Measurements from ENCODE around the gene UBE3C. TPM values are rescaled to one million over a fixed set of nuclear protein-coding genes. Genes with fewer than 3 reads are reported as not detected.

UBE3C gene
- total RNA-seq, 2 donors from 2014 or later, result 55.0 to 93.6 TPM

DNA sequence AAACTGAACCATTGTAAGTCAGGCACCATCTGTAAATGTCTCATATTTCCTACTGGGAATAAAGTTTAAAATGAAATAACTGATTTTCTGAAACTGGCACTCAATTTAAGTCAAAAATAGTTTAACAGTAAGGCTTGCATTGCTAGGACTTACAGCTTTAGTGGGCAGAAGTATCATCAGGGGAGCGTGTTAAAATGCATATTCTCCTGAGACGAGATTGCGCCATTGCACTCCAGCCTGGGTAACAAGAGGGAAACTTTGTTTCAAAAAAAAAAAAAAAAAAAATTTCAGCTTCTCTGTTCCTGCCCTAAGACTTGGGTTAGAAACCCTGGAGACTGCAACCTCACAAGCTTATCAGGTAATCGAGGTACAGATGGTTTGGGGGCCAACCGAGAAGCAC lies 65.4 kb downstream of the UBE3C start:
- Histone ChIP-seq H3K4me1 (ENCODE audit: control insufficient read depth in 1 of 2, low read depth in 2 of 2) (no peaks in the 10 kb centered on the region), H3K36me3 (peaks cover 21% of the 10 kb centered on the region)

DNA sequence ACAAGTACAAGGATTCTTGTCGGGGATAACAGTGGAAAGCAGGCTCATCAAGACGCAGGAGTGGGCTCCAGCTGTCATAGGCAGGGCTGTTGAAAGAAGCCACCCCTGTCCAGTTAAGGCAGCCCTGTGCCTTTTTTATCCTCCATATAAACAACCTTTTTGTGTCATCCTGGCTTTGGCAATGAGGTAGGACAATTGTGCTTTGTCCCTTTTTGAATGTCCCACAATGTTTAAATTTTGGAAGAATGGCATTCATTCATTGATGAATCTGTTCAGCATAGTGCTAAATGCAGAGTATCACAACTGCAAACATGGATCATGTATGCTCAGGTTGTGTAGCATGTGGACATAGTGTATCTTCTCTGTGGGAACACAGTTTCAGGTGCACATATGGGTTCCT lies 66.7 kb downstream of the UBE3C start:
- DNase-seq (ENCODE audit: low spot score) (no peak), ATAC-seq (ENCODE audit: insufficient number of reproducible peaks, low FRiP score, low read depth) (no peak)
- H3K4me3 ChIP-seq, result no peak overlapping the region
- no peaks in the 10 kb centered on the region for H3K9me3 ChIP-seq
- H3K27ac ChIP-seq, result no peak overlapping the region
- no peaks in the 10 kb centered on the region for H3K4me1 ChIP-seq (ENCODE audit: control insufficient read depth in 1 of 2, low read depth in 2 of 2)
- H3K36me3 ChIP-seq, result peaks cover 24% of the 10 kb centered on the region
- H3K27me3 ChIP-seq (replicated peaks; ENCODE audit: insufficient read depth), result no peaks in the 10 kb centered on the region
- TF ChIP-seq, protein P1, sequence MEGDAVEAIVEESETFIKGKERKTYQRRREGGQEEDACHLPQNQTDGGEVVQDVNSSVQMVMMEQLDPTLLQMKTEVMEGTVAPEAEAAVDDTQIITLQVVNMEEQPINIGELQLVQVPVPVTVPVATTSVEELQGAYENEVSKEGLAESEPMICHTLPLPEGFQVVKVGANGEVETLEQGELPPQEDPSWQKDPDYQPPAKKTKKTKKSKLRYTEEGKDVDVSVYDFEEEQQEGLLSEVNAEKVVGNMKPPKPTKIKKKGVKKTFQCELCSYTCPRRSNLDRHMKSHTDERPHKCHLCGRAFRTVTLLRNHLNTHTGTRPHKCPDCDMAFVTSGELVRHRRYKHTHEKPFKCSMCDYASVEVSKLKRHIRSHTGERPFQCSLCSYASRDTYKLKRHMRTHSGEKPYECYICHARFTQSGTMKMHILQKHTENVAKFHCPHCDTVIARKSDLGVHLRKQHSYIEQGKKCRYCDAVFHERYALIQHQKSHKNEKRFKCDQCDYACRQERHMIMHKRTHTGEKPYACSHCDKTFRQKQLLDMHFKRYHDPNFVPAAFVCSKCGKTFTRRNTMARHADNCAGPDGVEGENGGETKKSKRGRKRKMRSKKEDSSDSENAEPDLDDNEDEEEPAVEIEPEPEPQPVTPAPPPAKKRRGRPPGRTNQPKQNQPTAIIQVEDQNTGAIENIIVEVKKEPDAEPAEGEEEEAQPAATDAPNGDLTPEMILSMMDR (IDR thresholded peaks at IDR 0.05), result no peak

More for the DNA sequence above, 65.4 kb downstream of the UBE3C start:
- Histone ChIP-seq H3K9me3 (no peaks in the 10 kb centered on the region), H3K27me3 (replicated peaks; ENCODE audit: insufficient read depth) (no peaks in the 10 kb centered on the region), H3K27ac (no peak overlapping the region), H3K4me3 (no peak overlapping the region)
- no peak for ATAC-seq (ENCODE audit: insufficient number of reproducible peaks, low FRiP score, low read depth)
- DNase-seq (ENCODE audit: low spot score), result no peak
- TF ChIP-seq, protein P1 (IDR thresholded peaks at IDR 0.05), result no peak

DNA sequence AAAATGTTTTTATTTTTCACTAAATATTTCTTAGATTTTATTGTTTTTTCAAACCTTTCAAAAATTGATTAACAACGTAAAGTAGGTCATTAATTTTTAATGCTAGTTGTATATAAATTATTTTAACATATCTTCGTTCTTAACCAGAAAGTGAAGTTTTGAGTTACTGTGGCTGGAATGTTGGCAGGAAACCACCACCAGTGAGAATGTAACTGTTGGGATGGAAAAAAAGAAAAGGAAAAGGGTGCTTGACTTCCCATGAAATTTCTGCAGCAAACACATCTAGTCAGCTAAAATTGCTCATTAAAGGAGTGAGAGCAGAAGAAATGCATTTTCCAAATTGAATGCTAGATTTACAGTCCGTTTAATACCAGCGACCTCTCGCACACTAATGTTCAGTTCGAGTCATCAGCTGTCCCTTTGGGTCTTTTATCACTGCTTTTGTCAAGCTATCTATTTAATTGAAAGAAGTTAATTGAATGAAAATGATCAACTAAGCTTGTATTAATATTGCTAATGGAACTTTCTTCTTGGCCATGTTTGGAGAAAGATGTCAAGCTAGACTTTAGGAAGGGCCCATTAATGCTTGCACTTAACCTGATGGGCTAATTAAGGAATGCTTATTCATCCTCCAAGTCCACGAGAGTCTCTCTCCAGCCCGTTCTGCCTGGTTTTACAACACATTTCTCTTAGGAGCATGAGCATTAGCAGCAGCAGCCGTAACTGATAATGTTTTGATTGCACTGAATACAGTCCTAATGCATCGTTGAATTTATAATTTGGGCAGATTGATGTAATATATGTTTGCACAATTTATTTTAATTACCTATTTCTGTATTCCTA lies 70.1 kb downstream of the UBE3C start:
- no peak for ATAC-seq (ENCODE audit: insufficient number of reproducible peaks, low FRiP score, low read depth)
- no peak overlapping the region for H3K27ac ChIP-seq
- H3K4me3 ChIP-seq, result no peak overlapping the region
- TF ChIP-seq, protein P1 (IDR thresholded peaks at IDR 0.05), result no peak
- no peak for DNase-seq (ENCODE audit: low spot score)
- H3K4me1 ChIP-seq (ENCODE audit: control insufficient read depth in 1 of 2, low read depth in 2 of 2), result no peaks in the 10 kb centered on the region
- no peaks in the 10 kb centered on the region for H3K27me3 ChIP-seq (replicated peaks; ENCODE audit: insufficient read depth)
- H3K9me3 ChIP-seq, result no peaks in the 10 kb centered on the region
- H3K36me3 ChIP-seq, result peaks cover 16% of the 10 kb centered on the region

DNA sequence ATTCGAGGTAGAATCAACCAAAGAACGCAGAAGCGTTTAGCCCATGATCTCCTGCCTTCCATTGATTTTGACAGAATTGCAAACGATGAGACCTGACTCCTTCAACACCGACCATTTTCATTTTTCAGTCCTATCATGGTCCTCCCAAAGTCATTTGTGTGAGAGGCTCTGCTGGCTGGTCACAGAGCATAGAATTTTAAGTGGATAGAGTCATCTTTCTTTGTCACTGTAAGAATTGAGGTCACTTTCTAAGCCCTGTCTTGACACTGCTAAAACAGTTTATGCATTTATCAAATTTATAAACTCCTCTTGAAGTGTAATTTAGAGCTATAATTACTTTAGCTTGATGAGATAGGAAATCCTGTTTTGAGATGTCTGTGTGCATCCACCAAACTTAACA lies 72.0 kb downstream of the UBE3C start:
- H3K9me3 ChIP-seq, result no peaks in the 10 kb centered on the region
- no peaks in the 10 kb centered on the region for H3K4me1 ChIP-seq (ENCODE audit: control insufficient read depth in 1 of 2, low read depth in 2 of 2)
- TF ChIP-seq, protein P1 (IDR thresholded peaks at IDR 0.05), result no peak
- no peak for DNase-seq (ENCODE audit: low spot score)
- H3K27ac ChIP-seq, result no peak overlapping the region
- no peaks in the 10 kb centered on the region for H3K27me3 ChIP-seq (replicated peaks; ENCODE audit: insufficient read depth)
- no peak for ATAC-seq (ENCODE audit: insufficient number of reproducible peaks, low FRiP score, low read depth)
- H3K4me3 ChIP-seq, result no peak overlapping the region
- peaks cover 7% of the 10 kb centered on the region for H3K36me3 ChIP-seq

DNA sequence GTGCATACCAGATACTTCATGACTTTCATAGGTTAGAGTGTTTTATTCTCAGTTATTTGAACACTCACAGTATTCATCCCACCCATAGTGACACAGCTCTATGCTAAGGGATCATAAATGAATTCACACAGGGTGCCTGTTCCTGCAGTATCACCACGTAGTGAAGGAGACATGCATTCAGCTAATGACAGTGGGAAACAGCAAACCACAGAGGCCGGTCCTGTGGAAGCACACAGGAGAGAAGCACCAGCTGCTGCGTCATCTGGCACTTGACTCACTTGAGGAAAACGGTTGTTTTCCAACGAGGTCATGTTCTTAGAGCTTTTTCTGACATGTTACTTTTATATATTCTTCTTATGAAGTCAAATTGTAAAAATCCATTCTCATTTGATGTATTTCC lies 73.0 kb downstream of the UBE3C start:
- no peaks in the 10 kb centered on the region for H3K27me3 ChIP-seq (replicated peaks; ENCODE audit: insufficient read depth)
- no peaks in the 10 kb centered on the region for H3K9me3 ChIP-seq
- TF ChIP-seq, protein P1 (IDR thresholded peaks at IDR 0.05), result no peak
- no peak overlapping the region for H3K4me3 ChIP-seq
- no peak overlapping the region for H3K27ac ChIP-seq
- no peak for ATAC-seq (ENCODE audit: insufficient number of reproducible peaks, low FRiP score, low read depth)
- DNase-seq (ENCODE audit: low spot score), result no peak
- H3K4me1 ChIP-seq (ENCODE audit: control insufficient read depth in 1 of 2, low read depth in 2 of 2), result no peaks in the 10 kb centered on the region
- H3K36me3 ChIP-seq, result peaks cover 9% of the 10 kb centered on the region

All from thoracic aorta (tissue), 2 donors.